Measurements from ENCODE around the gene OSCP1. TPM values are rescaled to one million over a fixed set of nuclear protein-coding genes. Genes with fewer than 3 reads are reported as not detected.

The OSCP1 gene
- polyA plus RNA-seq, 1 donor, result 6.5 TPM

DNA sequence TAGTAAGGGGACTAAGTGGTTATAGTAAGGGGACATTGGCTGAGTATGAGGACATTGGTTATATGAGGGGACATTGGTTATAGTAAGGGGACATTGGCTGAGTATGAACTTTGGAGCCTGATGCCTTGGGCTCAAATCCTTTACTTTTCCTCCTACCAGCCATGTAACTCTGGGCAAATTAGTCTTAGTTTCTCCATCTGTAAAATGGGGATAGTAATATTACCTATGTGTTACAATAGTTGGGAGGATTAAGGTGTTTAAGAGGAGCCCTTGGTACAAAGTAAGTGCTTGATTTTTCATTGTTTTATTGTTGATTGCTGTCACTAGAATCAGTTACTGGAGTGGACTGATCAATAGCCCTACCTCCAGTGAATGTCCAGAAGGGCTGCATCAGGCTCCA is 2.8 kb downstream of the OSCP1 start:
- no peaks in the 10 kb centered on the region for H3K4me1 ChIP-seq (ENCODE audit: control insufficient read depth, insufficient read depth, low read length)
- H3K27me3 ChIP-seq (ENCODE audit: control insufficient read depth, insufficient read depth, low read length), result no peaks in the 10 kb centered on the region
- no peak overlapping the region for H3K4me3 ChIP-seq (ENCODE audit: low read length)
- no peak overlapping the region for H3K27ac ChIP-seq (ENCODE audit: low read length)
- no peaks in the 10 kb centered on the region for H3K9me3 ChIP-seq (ENCODE audit: control insufficient read depth, low read depth, low read length)
- no peak for DNase-seq
- no peaks in the 10 kb centered on the region for H3K36me3 ChIP-seq (ENCODE audit: control insufficient read depth, insufficient read depth, low read length)

- H3K27ac ChIP-seq (ENCODE audit: low read length), result no peak overlapping the region
- H3K4me3 ChIP-seq (ENCODE audit: low read length), result no peak overlapping the region
- no peaks in the 10 kb centered on the region for H3K27me3 ChIP-seq (ENCODE audit: control insufficient read depth, insufficient read depth, low read length)
- no peak for DNase-seq
- no peaks in the 10 kb centered on the region for H3K9me3 ChIP-seq (ENCODE audit: control insufficient read depth, low read depth, low read length)
- WGBS (ENCODE audit: insufficient coverage, low lambda C conversion rate), result no CpG with 5 or more reads among the region's 5 CpGs
- no peaks in the 10 kb centered on the region for H3K4me1 ChIP-seq (ENCODE audit: control insufficient read depth, insufficient read depth, low read length)
- H3K36me3 ChIP-seq (ENCODE audit: control insufficient read depth, insufficient read depth, low read length), result no peaks in the 10 kb centered on the region
Measured at GRCh38 chr1:36446746-36447145, 3.5 kb downstream of the OSCP1 start.

DNA sequence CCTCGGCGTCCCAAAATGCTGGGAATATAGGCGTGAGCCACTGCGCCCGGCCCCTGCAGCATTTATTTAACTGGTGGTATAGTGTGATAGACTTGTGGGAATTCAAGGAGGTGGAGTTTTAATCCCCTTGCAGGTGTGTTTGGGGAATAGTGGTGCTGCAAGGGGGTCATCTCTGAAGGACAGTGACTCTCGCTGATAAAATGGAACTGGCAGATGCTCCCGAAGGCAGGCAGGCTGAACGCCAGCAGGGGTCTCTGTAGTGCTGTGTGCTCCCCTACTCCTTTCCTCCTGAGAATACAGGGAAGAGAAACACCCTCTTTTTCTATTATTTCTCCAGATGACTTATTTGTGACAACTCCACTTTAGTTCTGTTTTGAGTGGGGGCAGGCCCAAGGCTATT is 4.0 kb downstream of the OSCP1 start:
- no peak overlapping the region for H3K4me3 ChIP-seq (ENCODE audit: low read length)
- H3K9me3 ChIP-seq (ENCODE audit: control insufficient read depth, low read depth, low read length), result no peaks in the 10 kb centered on the region
- H3K27me3 ChIP-seq (ENCODE audit: control insufficient read depth, insufficient read depth, low read length), result no peaks in the 10 kb centered on the region
- H3K27ac ChIP-seq (ENCODE audit: low read length), result no peak overlapping the region
- DNase-seq, result no peak
- no peaks in the 10 kb centered on the region for H3K4me1 ChIP-seq (ENCODE audit: control insufficient read depth, insufficient read depth, low read length)
- H3K36me3 ChIP-seq (ENCODE audit: control insufficient read depth, insufficient read depth, low read length), result no peaks in the 10 kb centered on the region
- no CpG with 5 or more reads among the region's 8 CpGs for WGBS (ENCODE audit: insufficient coverage, low lambda C conversion rate)

DNA sequence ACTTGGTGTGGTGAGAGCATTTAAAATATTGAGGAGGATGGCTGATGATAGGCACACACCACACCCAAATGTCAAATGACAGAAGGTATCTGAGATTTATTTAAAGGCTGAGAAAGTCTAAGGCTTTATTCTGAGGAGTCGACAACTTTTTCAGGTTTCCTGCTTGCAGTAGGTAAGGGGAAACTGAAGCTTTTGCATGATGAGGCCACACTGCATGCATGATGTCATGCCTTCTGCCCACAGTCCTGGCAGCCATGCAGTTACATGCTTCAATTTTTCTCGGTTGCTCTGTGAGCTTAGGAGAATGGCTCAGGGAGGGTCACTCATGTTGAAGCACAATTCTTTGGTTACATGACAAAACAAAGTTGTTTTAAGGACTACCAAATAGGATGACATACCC is 7.0 kb downstream of the OSCP1 start:
- WGBS (ENCODE audit: insufficient coverage, low lambda C conversion rate), result no CpG with 5 or more reads among the region's 2 CpGs
- Histone ChIP-seq H3K27me3 (ENCODE audit: control insufficient read depth, insufficient read depth, low read length) (no peaks in the 10 kb centered on the region), H3K4me3 (ENCODE audit: low read length) (no peak overlapping the region), H3K4me1 (ENCODE audit: control insufficient read depth, insufficient read depth, low read length) (no peaks in the 10 kb centered on the region), H3K27ac (ENCODE audit: low read length) (no peak overlapping the region), H3K9me3 (ENCODE audit: control insufficient read depth, low read depth, low read length) (no peaks in the 10 kb centered on the region), H3K36me3 (ENCODE audit: control insufficient read depth, insufficient read depth, low read length) (peaks cover 3% of the 10 kb centered on the region)
- no peak for DNase-seq

- Histone ChIP-seq H3K27ac (ENCODE audit: low read length) (no peak overlapping the region), H3K27me3 (ENCODE audit: control insufficient read depth, insufficient read depth, low read length) (no peaks in the 10 kb centered on the region), H3K4me3 (ENCODE audit: low read length) (no peak overlapping the region), H3K9me3 (ENCODE audit: control insufficient read depth, low read depth, low read length) (no peaks in the 10 kb centered on the region), H3K36me3 (ENCODE audit: control insufficient read depth, insufficient read depth, low read length) (peaks cover 3% of the 10 kb centered on the region), H3K4me1 (ENCODE audit: control insufficient read depth, insufficient read depth, low read length) (no peaks in the 10 kb centered on the region)
- DNase-seq, result no peak
- WGBS (ENCODE audit: insufficient coverage, low lambda C conversion rate), result 100% methylated on average over 2 of the region's 3 CpGs
Measured at GRCh38 chr1:36442337-36442736, 7.9 kb downstream of the OSCP1 start.

DNA sequence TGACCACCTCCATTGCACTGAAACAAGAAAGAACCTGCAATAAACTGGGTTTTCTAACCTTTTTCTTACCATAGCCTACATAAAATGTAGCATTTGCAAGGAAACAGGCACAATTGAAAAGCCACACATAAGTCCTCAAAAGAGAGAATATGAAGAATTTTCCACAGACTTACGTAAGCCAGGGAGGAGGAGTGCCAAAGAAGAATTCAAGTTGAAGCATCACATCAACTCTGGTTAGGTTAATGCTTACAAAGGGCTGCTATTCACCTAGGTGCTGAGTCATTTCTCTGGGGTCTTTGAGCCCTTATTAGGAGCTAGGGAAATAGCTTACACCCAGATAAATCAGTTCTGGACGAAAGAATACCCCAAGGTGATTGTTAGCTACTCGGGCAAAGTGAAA is 9.6 kb downstream of the OSCP1 start:
- Histone ChIP-seq H3K4me3 (ENCODE audit: low read length) (no peak overlapping the region), H3K27ac (ENCODE audit: low read length) (no peak overlapping the region), H3K9me3 (ENCODE audit: control insufficient read depth, low read depth, low read length) (no peaks in the 10 kb centered on the region), H3K36me3 (ENCODE audit: control insufficient read depth, insufficient read depth, low read length) (peaks cover 7% of the 10 kb centered on the region), H3K27me3 (ENCODE audit: control insufficient read depth, insufficient read depth, low read length) (no peaks in the 10 kb centered on the region), H3K4me1 (ENCODE audit: control insufficient read depth, insufficient read depth, low read length) (no peaks in the 10 kb centered on the region)
- no peak for DNase-seq
- WGBS (ENCODE audit: insufficient coverage, low lambda C conversion rate), result 80% methylated on average over 1 of the region's 3 CpGs

GRCh38 chr1:36440044-36440443 is 10.2 kb downstream of the OSCP1 start:
- Histone ChIP-seq H3K27me3 (ENCODE audit: control insufficient read depth, insufficient read depth, low read length) (no peaks in the 10 kb centered on the region), H3K9me3 (ENCODE audit: control insufficient read depth, low read depth, low read length) (no peaks in the 10 kb centered on the region), H3K27ac (ENCODE audit: low read length) (no peak overlapping the region), H3K4me1 (ENCODE audit: control insufficient read depth, insufficient read depth, low read length) (no peaks in the 10 kb centered on the region), H3K4me3 (ENCODE audit: low read length) (no peak overlapping the region), H3K36me3 (ENCODE audit: control insufficient read depth, insufficient read depth, low read length) (peaks cover 7% of the 10 kb centered on the region)
- no CpG with 5 or more reads among the region's 3 CpGs for WGBS (ENCODE audit: insufficient coverage, low lambda C conversion rate)
- no peak for DNase-seq

DNA sequence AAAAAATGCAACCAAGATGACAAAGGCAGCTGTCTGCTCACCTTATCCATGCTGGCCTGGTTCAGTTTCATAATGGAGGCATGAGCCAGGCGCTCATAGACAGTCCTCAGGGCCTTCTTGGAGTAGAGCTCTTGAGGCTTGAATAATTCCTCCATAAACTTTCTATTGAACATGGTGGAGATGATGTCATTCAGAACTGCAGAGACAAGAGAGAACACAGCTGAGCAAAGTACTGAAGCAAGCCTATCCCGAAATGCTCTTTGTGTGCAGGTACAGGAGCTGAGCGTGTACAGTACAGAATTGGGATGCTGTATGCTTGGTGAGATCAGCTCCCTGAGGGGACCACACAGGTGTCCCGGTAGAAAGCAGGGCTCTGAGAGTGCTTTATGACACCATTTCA is 11.5 kb downstream of the OSCP1 start:
- H3K4me1 ChIP-seq (ENCODE audit: control insufficient read depth, insufficient read depth, low read length), result no peaks in the 10 kb centered on the region
- no peak for DNase-seq
- H3K27ac ChIP-seq (ENCODE audit: low read length), result no peak overlapping the region
- no peaks in the 10 kb centered on the region for H3K9me3 ChIP-seq (ENCODE audit: control insufficient read depth, low read depth, low read length)
- peaks cover 7% of the 10 kb centered on the region for H3K36me3 ChIP-seq (ENCODE audit: control insufficient read depth, insufficient read depth, low read length)
- H3K27me3 ChIP-seq (ENCODE audit: control insufficient read depth, insufficient read depth, low read length), result no peaks in the 10 kb centered on the region
- no peak overlapping the region for H3K4me3 ChIP-seq (ENCODE audit: low read length)
- WGBS (ENCODE audit: insufficient coverage, low lambda C conversion rate), result no CpG with 5 or more reads among the region's 4 CpGs

DNA sequence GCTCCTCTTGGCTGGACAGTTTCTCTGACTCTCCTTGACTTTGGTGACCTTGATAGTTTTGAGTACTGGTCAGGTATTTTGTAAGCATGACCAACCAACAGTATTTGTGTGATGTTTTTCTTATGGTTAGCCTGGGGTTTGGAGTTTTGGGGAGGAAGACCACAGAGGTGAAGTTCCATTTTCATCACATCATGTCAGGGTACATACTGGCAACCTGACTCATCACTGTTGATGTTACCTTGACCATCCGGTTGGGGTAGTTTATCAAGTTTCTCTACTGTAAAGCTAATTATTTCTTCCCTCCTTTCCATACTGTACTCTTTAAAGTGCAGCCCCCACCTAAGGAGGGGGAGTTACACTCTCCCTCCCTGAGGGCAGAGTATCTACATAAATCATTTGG is 13.4 kb downstream of the OSCP1 start:
- Histone ChIP-seq H3K9me3 (ENCODE audit: control insufficient read depth, low read depth, low read length) (no peaks in the 10 kb centered on the region), H3K4me3 (ENCODE audit: low read length) (no peak overlapping the region), H3K27ac (ENCODE audit: low read length) (no peak overlapping the region), H3K27me3 (ENCODE audit: control insufficient read depth, insufficient read depth, low read length) (no peaks in the 10 kb centered on the region), H3K4me1 (ENCODE audit: control insufficient read depth, insufficient read depth, low read length) (no peaks in the 10 kb centered on the region), H3K36me3 (ENCODE audit: control insufficient read depth, insufficient read depth, low read length) (peaks cover 9% of the 10 kb centered on the region)
- DNase-seq, result no peak
- no CpG with 5 or more reads among the region's 1 CpG for WGBS (ENCODE audit: insufficient coverage, low lambda C conversion rate)

- Histone ChIP-seq H3K4me1 (ENCODE audit: control insufficient read depth, insufficient read depth, low read length) (no peaks in the 10 kb centered on the region), H3K27me3 (ENCODE audit: control insufficient read depth, insufficient read depth, low read length) (no peaks in the 10 kb centered on the region), H3K27ac (ENCODE audit: low read length) (no peak overlapping the region), H3K4me3 (ENCODE audit: low read length) (no peak overlapping the region), H3K36me3 (ENCODE audit: control insufficient read depth, insufficient read depth, low read length) (peaks cover 10% of the 10 kb centered on the region), H3K9me3 (ENCODE audit: control insufficient read depth, low read depth, low read length) (no peaks in the 10 kb centered on the region)
- no peak for DNase-seq
- no CpG with 5 or more reads among the region's 1 CpG for WGBS (ENCODE audit: insufficient coverage, low lambda C conversion rate)
Measured at GRCh38 chr1:36433102-36433501, 17.1 kb downstream of the OSCP1 start.

- no peaks in the 10 kb centered on the region for H3K9me3 ChIP-seq (ENCODE audit: control insufficient read depth, low read depth, low read length)
- peaks cover 10% of the 10 kb centered on the region for H3K36me3 ChIP-seq (ENCODE audit: control insufficient read depth, insufficient read depth, low read length)
- WGBS (ENCODE audit: insufficient coverage, low lambda C conversion rate), result no CpG with 5 or more reads among the region's 4 CpGs
- peak; percentile 18 to 57 for DNase-seq
- no peak overlapping the region for H3K4me3 ChIP-seq (ENCODE audit: low read length)
- H3K4me1 ChIP-seq (ENCODE audit: control insufficient read depth, insufficient read depth, low read length), result no peaks in the 10 kb centered on the region
- H3K27me3 ChIP-seq (ENCODE audit: control insufficient read depth, insufficient read depth, low read length), result no peaks in the 10 kb centered on the region
- no peak overlapping the region for H3K27ac ChIP-seq (ENCODE audit: low read length)
Measured at GRCh38 chr1:36432616-36433015, 17.6 kb downstream of the OSCP1 start.
